GM10266 (cell line): ENCODE data around the gene HSD3B7.

Experiments
- DNase-seq: peaks from one replicate; pipeline ENCODE4 v3.0.0; 2012; ENCODE audit errors: extremely low spot score
- CTCF ChIP-seq: IDR thresholded peaks from 2 replicates; pipeline ENCODE4 v1.5.1; 2012; ENCODE audit warnings: mild to moderate bottlenecking, low read depth; ENCODE audit not compliant: control insufficient read depth, insufficient read depth; ENCODE audit errors: missing control alignments

HSD3B7 gene

GRCh38 chr16:31004658-31005057, 19.7 kb downstream of the HSD3B7 start:
- no peak for DNase-seq
- TF ChIP-seq CTCF: no peak

- TF ChIP-seq CTCF: no peak
- DNase-seq: no peak
These were observed 20.5 kb downstream of the HSD3B7 start for GRCh38 chr16:31005350-31006085.

GRCh38 chr16:31006086-31006385, 21.0 kb downstream of the HSD3B7 start:
- TF ChIP-seq CTCF: no peak
- DNase-seq: no peak

- DNase-seq: no peak
These were observed 21.6 kb downstream of the HSD3B7 start for GRCh38 chr16:31006589-31006988.

GRCh38 chr16:31007684-31008083, 22.7 kb downstream of the HSD3B7 start:
- no peak for DNase-seq
- no peak for TF ChIP-seq CTCF

More at GRCh38 chr16:31006589-31006988, 21.6 kb downstream of the HSD3B7 start:
- TF ChIP-seq CTCF: no peak

GRCh38 chr16:31008149-31008548, 23.1 kb downstream of the HSD3B7 start:
- no peak for DNase-seq
- no peak for TF ChIP-seq CTCF

GRCh38 chr16:31008551-31008950, 23.5 kb downstream of the HSD3B7 start:
- DNase-seq: no peak
- no peak for TF ChIP-seq CTCF
